Measurements from ENCODE around the gene EXOSC7. TPM values are rescaled to one million over a fixed set of nuclear protein-coding genes. Genes with fewer than 3 reads are reported as not detected.

Gene EXOSC7
- total and polyA plus RNA-seq, 2 of the 4 experiments (the other 2 are of a cell fraction): 61.6 to 62.2 TPM

DNA sequence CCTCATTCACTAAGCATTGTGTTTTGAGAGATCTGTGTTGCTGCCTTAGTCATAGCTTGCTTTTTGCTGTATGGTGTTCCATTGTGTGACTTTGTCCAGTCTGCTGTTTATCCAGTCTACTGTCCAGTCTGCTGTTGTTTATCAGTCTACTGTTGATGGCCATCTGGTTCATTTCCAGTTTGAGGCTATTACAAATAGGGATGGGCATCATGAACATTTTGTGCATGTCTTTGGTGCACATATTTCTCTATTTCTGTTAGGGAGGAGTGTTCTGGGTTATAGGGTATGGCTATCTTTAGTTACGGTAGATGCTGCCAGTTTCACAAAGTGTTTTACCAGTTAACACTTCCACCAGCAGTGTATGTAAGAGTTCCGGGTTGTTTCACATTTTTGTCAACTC, 27.8 kb downstream of the EXOSC7 start:
- Histone ChIP-seq H4K91ac (ENCODE audit: insufficient read depth, low read depth, low read length) (no peak overlapping the region), H3K56ac (ENCODE audit: extremely low read depth, insufficient read depth, low read length) (no peak overlapping the region), H2BK20ac (ENCODE audit: low read depth, low read length) (no peak overlapping the region), H3K23ac (ENCODE audit: low read depth, low read length) (no peak overlapping the region), H3K4me3 (ENCODE audit: insufficient read depth, low read depth, low read length) (no peak overlapping the region), H3K27ac (ENCODE audit: insufficient read depth, low read length) (no peak overlapping the region), H3K14ac (replicated peaks; ENCODE audit: low read depth, low read length) (no peak overlapping the region), H3K79me1 (ENCODE audit: low read depth in 1 of 2, low read length in 2 of 2) (peaks cover 14 to 24% of the 10 kb centered on the region in 2 experiments), H3K36me3 (ENCODE audit: control insufficient read depth, insufficient read depth, low read length) (peaks cover 28% of the 10 kb centered on the region), H3K4ac (ENCODE audit: low read depth, low read length) (no peak overlapping the region), H4K20me1 (ENCODE audit: insufficient read depth, low read length) (no peaks in the 10 kb centered on the region), H2BK5ac (ENCODE audit: low read depth, low read length, poor library complexity, severe bottlenecking) (no peak overlapping the region), H2AFZ (replicated peaks; ENCODE audit: low read length, poor library complexity) (no peak overlapping the region), H3K4me2 (ENCODE audit: low read depth, low read length) (no peak overlapping the region), H3K9me3 (ENCODE audit: control insufficient read depth, insufficient read depth, low read length) (no peaks in the 10 kb centered on the region), H2BK120ac (ENCODE audit: low read depth, low read length) (no peak overlapping the region), H3K9me1 (ENCODE audit: insufficient read depth, low read length) (peaks cover 18% of the 10 kb centered on the region), H4K5ac (ENCODE audit: low read depth, low read length) (no peak overlapping the region), H2BK15ac (ENCODE audit: low read depth, low read length) (no peak overlapping the region), H2AK9ac (replicated peaks; ENCODE audit: low read depth, low read length, poor library complexity) (no peak overlapping the region), H3K9ac (ENCODE audit: low read depth, low read length) (no peak overlapping the region), H4K8ac (ENCODE audit: low read depth in 2 of 2, low read length in 2 of 2) (no peak overlapping the region), H3K18ac (ENCODE audit: low read depth, low read length) (no peak overlapping the region), H2AK5ac (ENCODE audit: low read depth, low read length) (no peak overlapping the region), H3K4me1 (ENCODE audit: control insufficient read depth, insufficient read depth, low read length) (peaks cover 11% of the 10 kb centered on the region), H3K27me3 (ENCODE audit: control insufficient read depth, insufficient read depth, low read length) (no peaks in the 10 kb centered on the region)
- BruUV-seq (replicated peaks): no TSS peak
- DNase-seq (no peak), ATAC-seq (ENCODE audit: low read depth) (no peak)
- TF ChIP-seq NFE2L2 (IDR thresholded peaks at IDR 0.05; ENCODE audit: low read depth, low read length) (no peak), RCOR1 (IDR thresholded peaks at IDR 0.05; ENCODE audit: insufficient replicate concordance, low read length) (no peak), RAD21 (IDR thresholded peaks at IDR 0.05; ENCODE audit: low read length) (no peak), SMC3 (IDR thresholded peaks at IDR 0.05; ENCODE audit: low read depth, low read length) (no peak), RFX5 (IDR thresholded peaks at IDR 0.05; ENCODE audit: low read depth, low read length) (no peak), CHD1 (IDR thresholded peaks at IDR 0.05; ENCODE audit: low read depth, low read length) (no peak), FOS (IDR thresholded peaks at IDR 0.05; ENCODE audit: low read depth, low read length) (no peak), CEBPB (IDR thresholded peaks at IDR 0.05; ENCODE audit: low read depth, low read length) (no peak), BHLHE40 (IDR thresholded peaks at IDR 0.05; ENCODE audit: low read depth, low read length) (no peak), POLR2A (IDR thresholded peaks at IDR 0.05; ENCODE audit: low read depth, low read length) (no peak), MAFK (IDR thresholded peaks at IDR 0.05; ENCODE audit: low read depth, low read length) (no peak), MAZ (IDR thresholded peaks at IDR 0.05; ENCODE audit: borderline replicate concordance, low read depth, low read length) (no peak), MXI1 (IDR thresholded peaks at IDR 0.05; ENCODE audit: borderline replicate concordance, low read depth, low read length) (no peak)
- TF ChIP-seq, protein P1, sequence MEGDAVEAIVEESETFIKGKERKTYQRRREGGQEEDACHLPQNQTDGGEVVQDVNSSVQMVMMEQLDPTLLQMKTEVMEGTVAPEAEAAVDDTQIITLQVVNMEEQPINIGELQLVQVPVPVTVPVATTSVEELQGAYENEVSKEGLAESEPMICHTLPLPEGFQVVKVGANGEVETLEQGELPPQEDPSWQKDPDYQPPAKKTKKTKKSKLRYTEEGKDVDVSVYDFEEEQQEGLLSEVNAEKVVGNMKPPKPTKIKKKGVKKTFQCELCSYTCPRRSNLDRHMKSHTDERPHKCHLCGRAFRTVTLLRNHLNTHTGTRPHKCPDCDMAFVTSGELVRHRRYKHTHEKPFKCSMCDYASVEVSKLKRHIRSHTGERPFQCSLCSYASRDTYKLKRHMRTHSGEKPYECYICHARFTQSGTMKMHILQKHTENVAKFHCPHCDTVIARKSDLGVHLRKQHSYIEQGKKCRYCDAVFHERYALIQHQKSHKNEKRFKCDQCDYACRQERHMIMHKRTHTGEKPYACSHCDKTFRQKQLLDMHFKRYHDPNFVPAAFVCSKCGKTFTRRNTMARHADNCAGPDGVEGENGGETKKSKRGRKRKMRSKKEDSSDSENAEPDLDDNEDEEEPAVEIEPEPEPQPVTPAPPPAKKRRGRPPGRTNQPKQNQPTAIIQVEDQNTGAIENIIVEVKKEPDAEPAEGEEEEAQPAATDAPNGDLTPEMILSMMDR (conservative IDR thresholded peaks at IDR 0.05; ENCODE audit: low read depth, low read length): no peak
- TF ChIP-seq, protein P2, sequence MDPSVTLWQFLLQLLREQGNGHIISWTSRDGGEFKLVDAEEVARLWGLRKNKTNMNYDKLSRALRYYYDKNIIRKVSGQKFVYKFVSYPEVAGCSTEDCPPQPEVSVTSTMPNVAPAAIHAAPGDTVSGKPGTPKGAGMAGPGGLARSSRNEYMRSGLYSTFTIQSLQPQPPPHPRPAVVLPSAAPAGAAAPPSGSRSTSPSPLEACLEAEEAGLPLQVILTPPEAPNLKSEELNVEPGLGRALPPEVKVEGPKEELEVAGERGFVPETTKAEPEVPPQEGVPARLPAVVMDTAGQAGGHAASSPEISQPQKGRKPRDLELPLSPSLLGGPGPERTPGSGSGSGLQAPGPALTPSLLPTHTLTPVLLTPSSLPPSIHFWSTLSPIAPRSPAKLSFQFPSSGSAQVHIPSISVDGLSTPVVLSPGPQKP (IDR thresholded peaks at IDR 0.05; ENCODE audit: borderline replicate concordance, low read depth, low read length): no peak
- TF ChIP-seq, protein P3, sequence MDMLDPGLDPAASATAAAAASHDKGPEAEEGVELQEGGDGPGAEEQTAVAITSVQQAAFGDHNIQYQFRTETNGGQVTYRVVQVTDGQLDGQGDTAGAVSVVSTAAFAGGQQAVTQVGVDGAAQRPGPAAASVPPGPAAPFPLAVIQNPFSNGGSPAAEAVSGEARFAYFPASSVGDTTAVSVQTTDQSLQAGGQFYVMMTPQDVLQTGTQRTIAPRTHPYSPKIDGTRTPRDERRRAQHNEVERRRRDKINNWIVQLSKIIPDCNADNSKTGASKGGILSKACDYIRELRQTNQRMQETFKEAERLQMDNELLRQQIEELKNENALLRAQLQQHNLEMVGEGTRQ (IDR thresholded peaks at IDR 0.05; ENCODE audit: low read depth, low read length): no peak
- dilution Hi-C loops (cut with HindIII; ENCODE audit: low sequenced_read_pairs, unreplicated experiment) (no loop called here), intact Hi-C loops (cut with micrococcal nuclease) (no loop called here), in situ Hi-C loops (cut with MboI; ENCODE audit: low sequenced_read_pairs) (no loop called here)
- no CpG with 5 or more reads among the region's 2 CpGs for WGBS, 2 experiments (ENCODE audit: extremely low coverage in 2 of 2, insufficient read length in 1 of 2)
- CTCF ChIA-PET: no interaction called here
- POLR2A ChIA-PET (ENCODE audit: unreplicated experiment): no interaction called here

Data from IMR-90 (cell line).